AG09319 (cell line): ENCODE data around the gene TSNAX.

Experiments
- DNase-seq: peaks from one replicate; pipeline ENCODE4 v3.0.0-alpha.2; 2010; ENCODE audit warnings: low read depth; ENCODE audit errors: extremely low read depth
- TF ChIP-seq, protein P1 (sequence below): IDR thresholded peaks from 2 replicates; pipeline ENCODE4 v1.5.1; 2011; ENCODE audit warnings: low read depth, mild to moderate bottlenecking, inconsistent platforms, low read length, moderate library complexity

Gene TSNAX

DNA sequence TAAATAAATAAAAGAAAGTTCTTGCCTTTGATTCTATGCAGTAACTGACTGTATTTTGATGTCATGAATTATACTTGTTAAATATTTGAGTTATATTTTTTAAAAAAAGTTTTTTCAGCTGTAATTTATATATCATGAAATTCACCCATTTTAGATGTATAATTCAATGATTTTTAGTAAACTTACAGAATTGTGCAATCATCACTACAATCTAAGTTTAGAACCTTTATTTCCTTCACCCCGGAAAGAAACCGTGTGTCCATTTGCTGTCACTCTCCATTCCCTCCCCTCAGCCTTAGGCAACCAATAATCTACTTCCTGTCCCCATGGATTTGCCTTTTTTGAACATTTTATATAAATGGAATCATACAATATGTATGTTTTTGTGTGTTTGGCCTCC, 65.7 kb downstream of the TSNAX start:
- DNase-seq, result no peak
- TF ChIP-seq, protein P1, sequence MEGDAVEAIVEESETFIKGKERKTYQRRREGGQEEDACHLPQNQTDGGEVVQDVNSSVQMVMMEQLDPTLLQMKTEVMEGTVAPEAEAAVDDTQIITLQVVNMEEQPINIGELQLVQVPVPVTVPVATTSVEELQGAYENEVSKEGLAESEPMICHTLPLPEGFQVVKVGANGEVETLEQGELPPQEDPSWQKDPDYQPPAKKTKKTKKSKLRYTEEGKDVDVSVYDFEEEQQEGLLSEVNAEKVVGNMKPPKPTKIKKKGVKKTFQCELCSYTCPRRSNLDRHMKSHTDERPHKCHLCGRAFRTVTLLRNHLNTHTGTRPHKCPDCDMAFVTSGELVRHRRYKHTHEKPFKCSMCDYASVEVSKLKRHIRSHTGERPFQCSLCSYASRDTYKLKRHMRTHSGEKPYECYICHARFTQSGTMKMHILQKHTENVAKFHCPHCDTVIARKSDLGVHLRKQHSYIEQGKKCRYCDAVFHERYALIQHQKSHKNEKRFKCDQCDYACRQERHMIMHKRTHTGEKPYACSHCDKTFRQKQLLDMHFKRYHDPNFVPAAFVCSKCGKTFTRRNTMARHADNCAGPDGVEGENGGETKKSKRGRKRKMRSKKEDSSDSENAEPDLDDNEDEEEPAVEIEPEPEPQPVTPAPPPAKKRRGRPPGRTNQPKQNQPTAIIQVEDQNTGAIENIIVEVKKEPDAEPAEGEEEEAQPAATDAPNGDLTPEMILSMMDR, result no peak

DNA sequence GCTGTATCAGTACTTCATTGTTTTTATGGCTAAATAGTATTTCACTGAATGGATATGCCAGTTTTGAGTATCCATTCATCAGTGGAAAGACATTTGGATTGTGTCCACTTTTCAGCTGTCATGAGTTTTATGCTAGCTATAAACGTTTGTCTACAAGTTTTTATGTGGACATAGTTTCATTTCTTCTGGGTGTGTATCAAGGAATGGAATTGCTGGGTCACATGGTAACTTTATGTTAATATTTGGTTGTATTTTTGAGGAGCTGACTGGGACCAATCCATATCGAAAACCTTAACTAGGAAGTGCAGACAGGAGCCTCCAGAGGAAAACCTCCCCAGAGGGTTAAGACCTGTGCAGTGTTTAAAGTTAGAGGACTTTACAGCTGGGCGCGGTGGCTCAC, 66.3 kb downstream of the TSNAX start:
- TF ChIP-seq, protein P1, result no peak
- no peak for DNase-seq

DNA sequence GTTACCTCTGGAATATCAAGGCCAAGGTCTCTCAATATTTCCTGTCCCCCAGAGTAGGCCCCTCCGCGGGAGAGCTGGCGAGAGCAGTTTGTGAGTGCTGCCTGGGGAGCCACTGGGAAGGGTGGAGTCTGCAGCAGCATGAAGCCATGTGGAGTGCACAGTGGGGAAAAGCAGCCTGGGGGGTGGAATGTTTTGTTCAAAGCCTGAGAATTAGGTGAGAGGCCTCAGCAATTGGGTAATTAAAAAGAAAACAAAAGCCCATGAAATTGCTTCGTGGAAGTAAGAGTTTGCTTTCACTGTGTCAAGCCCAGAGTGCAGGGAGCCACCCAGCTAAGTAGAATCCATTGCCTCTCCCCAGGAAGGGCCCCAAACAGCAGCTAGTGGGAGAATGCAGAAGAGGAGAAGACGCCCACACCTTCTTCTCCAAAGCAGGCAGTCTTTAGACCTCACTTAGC, 67.9 kb downstream of the TSNAX start:
- TF ChIP-seq, protein P1, result no peak
- no peak for DNase-seq

DNA sequence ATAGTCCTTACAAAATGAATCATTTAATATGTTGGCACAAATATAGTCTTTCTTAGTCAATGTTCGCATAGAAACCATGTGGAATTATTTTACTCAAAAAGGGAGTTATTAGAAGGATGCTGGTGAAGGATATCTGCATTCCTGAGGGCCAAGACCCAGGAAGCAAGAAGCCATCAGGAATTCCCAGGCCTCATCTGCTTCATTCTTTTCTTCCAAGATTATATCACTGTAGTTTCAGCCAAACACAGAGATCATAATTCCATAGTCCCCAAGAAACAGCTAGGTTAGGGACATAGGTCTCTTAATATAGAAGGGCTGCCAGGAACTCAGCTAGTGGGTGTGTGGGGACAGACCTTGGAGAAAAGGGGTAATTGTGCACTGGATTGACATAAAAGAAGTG, 69.5 kb downstream of the TSNAX start:
- no peak for DNase-seq
- TF ChIP-seq, protein P1, result no peak

DNA sequence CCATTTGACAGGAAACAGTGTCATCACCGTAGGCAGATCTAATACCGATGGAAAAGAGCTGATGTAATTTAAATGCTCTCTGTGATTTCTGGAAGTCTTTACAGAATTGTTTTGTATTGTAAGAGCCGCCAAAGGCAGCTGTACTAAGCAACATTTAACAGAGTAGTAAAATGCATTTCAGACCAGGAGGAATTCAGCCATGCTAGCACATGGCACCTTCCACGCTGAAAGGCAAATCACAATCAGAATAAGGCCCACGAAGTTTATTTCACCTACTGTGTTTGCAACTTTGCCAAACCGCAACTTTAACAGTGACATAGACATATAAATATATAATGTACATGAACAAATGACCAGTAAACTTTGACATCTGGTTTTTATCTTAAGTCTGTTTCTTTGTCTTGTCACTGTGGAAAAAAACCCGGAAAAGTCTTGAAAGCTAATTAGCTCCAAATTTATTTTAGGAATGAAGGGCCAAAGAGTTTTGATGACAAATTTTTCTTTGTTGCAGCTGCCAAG, 72.0 kb downstream of the TSNAX start:
- TF ChIP-seq, protein P1, result no peak
- peak; percentile 71 for DNase-seq

DNA sequence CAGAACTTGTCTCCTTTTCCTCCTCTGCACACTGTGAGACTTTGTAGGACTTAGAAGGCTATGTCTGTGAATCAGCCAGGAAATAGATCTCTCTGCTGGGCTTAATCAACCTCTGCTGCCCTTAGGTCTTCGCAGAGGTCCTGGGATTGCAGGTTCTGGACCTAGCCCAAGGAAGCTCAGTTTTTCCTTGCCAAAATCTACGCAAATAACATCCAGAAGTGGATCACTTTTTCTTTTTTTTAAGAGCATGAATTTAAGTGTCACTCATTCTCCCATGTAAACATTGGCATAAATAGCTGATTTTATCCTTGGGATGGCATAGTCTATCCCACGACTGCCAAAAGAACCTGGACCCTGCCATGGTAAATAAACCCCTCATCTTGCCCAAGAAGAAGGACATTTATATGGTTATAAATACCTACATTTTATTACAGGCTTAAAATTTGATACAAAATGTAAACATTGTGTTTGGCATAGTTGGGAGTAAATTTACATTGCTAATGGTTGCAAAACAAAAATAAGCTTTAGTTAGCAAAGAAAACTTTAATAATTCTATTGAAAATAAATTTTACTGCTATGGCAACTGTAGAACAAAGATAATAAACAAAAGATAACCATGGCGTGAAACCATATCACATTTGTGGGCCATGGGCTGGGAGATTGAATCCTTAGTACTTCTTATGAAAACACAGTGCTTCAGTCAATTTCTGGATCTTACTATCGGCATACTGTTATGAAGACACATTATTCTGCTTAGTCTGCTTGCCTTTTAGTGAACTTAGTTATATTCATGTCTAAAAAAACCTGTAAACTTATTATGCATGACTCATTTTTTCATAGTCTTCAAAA, 73.6 kb downstream of the TSNAX start:
- DNase-seq, result no peak
- TF ChIP-seq, protein P1, result no peak

DNA sequence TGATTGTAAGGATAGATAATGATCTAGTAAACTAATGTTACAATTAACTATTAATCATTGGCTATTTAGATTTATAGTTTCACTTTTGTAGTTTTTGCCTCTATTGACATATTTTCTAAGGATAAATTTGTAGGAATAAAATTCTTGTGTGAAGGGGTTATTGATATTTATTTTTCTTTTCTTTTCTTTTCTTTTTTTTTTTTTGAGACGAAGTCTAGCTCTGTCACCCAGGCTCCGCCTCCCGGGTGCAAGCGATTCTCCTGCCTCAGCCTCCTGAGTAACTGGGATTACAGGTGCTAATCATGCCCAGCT, 74.2 kb downstream of the TSNAX start:
- TF ChIP-seq, protein P1, result no peak
- no peak for DNase-seq
